NCI-H2171 (cell line): ENCODE measurements around the gene VWA3A.
"Not testable (repeated sequence)": the region's sequence is repeated elsewhere in the genome, so short reads cannot be mapped to it uniquely, and the experiment has no call there.

Source experiments
- DNase-seq: peaks from one replicate; lab custom pipeline; 2025; lab: John Stamatoyannopoulos, UW

Gene VWA3A

GRCh38 chr16:22132801-22133200 is 40.5 kb downstream of the VWA3A start:
- no peak for DNase-seq

- DNase-seq = no peak
Observed at GRCh38 chr16:22138482-22138881, 46.1 kb downstream of the VWA3A start.

DNA sequence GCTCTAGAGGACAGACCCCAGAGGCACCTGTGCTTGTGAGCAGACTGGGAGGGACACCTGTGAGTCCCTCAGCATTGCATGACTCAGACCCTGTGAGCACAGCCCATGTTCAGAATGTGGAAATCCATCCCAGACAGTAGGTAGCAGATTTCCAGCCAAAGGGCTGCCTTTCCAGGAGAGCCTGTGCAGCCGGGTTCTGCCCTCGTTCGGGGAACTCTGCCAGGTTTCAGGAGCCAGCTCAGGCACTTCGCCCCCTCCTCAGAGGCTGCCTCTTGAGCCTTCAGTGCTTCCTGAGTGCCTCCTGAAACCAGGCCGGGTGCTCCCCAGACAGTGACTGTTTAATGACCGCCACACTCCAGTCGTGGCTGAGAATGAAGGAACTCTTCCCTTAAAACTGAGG is 46.7 kb downstream of the VWA3A start:
- no peak for DNase-seq

GRCh38 chr16:22139732-22140131 is 47.4 kb downstream of the VWA3A start:
- DNase-seq = no peak

- DNase-seq = no peak
Observed at GRCh38 chr16:22141767-22142166, 49.4 kb downstream of the VWA3A start.

DNA sequence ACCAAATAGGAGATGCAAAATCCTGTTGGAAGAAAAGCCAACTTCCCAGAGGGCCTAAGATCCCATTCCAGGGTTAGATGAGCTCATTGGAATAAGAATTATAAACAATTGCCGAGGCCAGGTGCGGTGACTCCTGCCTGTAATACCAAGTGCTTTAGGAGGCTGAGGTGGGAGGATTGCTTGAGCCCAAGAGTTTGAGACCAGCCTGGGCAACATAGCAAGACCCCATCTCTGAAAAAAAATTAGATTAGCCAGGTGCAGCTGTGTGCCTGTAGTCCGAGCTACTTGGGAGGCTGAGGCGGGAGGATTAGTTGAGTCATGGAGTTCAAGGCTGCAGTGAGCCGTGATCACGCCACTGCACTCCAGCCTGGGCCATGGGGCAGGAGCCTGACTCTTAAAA is 52.2 kb downstream of the VWA3A start:
- no peak for DNase-seq

DNA sequence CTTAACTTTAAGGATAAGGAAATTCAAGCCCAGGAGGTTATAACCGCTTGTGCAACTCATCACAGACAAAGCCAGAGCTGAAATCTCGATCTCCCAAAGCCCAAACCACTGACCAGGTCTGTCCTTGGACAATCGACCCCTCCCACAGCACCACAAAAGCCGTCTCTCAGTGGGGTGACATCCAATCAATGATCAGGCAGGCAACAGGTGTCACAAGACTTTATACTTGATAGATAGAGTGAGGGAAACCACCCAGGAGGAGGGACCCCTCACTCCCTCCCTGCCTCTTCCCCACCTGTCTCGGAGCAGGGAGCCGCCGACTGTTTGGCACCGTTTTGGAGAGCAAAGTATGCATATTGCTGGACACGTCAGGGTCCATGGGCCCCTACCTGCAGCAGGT is 55.5 kb downstream of the VWA3A start:
- no peak for DNase-seq

GRCh38 chr16:22151246-22151998 is 59.1 kb downstream of the VWA3A start:
- DNase-seq = no peak

DNA sequence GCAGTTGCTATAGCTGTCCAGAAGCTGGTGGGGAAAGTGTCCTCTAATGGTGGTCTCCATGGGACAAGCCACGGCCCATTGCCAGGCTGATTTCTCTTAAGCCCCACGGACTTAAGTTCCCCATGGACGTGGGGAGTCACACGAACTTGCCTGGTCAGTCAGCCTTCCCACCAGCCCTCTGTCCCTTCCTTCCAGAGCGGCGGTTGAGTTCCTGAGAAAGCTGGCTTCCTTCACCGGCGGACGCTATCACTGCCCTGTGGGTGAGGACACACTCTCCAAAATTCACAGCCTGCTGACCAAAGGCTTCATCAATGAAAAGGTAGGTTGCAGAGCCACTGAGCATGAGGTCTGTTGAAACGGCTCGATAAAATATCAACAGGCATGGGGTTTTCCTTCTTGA is 60.0 kb downstream of the VWA3A start:
- no peak for DNase-seq

- DNase-seq = not testable (repeated sequence)
Observed at GRCh38 chr16:22153078-22153477, 60.7 kb downstream of the VWA3A start.

DNA sequence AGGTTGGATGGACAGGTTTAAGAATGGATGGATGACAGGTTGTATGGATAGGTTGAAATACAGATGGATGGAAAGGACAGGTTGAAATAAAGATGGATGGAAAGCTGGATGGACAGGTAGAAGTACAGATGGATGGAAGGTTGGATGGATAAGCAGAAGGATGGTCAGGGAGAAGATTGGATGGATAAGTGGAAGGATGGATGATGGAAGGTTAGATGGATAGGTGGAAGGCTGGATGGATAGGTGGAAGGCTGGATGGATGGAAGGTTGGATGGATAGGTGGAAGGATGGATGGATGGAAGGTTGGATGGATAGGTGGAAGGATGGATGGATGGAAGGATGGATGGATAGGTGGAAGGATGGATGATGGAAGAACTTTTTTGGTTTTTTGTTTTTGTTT is 69.1 kb downstream of the VWA3A start:
- no peak for DNase-seq

DNA sequence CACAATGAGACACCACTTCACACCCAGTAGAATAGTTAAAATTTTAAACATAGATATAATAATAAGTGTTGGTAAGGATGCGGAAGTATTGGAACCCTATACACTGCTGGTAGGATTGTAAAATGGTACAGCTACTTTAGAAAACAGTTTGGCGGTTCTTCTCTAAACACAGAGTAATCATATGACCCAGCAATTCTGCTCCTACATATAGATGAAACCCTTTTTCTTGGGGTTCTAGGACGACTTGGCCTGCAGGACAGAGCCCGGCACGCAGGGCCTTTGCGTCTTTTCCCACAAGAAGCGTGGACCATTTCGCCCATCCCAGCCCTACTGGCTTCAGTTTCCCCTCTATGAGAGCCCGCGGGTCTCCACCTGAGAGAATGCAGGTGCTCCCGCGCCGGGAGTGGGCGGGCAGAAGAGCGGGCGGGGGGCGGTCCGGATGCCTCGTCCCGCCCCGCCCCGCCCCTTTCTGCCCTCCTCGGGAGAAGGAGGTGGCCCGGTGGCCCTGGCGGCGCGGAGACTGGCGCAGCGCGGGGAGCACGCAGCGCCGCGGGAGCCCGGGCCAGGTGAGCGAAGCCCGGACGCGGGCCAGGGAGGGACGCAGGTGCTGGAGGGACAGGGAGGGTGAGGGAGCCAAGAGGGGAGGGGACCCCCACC is 69.8 kb downstream of the VWA3A start, which contains the start of gene SDR42E2:
SDR42E2 (plus strand) TSS at position 508 of the 657 bp plus-strand sequence. CDS start 3,077 bp downstream, outside the sequence.
- DNase-seq = peak; percentile 33

DNA sequence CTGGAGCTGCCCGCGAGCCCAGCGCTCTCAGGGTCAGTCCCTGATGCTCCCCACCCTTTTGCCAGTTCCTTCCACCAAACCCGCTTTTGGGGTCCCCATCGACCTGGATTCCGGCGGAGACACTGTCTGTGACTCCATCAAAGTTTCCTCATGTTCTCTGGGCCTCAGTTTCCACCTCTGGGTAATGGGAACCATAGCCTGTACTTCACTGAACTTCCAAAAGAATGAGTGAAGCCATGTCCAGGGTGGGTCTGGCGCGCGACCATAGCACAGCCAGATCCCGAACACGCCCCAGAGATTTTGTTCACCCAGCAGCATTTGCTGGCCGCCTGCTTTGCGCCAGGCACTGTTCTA is 70.3 kb downstream of the VWA3A start:
- DNase-seq = no peak

GRCh38 chr16:22163806-22164205 is 71.5 kb downstream of the VWA3A start:
- no peak for DNase-seq

DNA sequence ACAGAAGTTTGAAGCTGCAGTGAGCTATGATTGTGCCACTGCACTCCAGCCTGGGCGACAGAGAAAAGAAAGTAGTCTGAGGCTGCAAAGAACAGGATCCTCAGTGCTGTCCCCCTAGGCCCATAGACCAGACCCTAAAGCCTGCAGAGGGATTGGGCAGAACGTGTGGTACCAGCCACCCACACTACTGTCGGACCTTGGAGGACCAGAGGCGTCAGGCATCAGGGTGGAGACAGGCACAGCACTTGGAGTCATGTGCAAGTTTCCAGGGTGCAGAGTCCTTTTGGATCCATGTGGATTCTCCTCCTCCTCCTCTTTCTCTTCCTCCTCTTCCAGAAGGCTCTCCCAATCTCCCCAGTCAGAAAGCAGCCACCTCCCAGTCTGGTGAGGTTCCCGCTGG is 72.1 kb downstream of the VWA3A start:
- DNase-seq = no peak

DNA sequence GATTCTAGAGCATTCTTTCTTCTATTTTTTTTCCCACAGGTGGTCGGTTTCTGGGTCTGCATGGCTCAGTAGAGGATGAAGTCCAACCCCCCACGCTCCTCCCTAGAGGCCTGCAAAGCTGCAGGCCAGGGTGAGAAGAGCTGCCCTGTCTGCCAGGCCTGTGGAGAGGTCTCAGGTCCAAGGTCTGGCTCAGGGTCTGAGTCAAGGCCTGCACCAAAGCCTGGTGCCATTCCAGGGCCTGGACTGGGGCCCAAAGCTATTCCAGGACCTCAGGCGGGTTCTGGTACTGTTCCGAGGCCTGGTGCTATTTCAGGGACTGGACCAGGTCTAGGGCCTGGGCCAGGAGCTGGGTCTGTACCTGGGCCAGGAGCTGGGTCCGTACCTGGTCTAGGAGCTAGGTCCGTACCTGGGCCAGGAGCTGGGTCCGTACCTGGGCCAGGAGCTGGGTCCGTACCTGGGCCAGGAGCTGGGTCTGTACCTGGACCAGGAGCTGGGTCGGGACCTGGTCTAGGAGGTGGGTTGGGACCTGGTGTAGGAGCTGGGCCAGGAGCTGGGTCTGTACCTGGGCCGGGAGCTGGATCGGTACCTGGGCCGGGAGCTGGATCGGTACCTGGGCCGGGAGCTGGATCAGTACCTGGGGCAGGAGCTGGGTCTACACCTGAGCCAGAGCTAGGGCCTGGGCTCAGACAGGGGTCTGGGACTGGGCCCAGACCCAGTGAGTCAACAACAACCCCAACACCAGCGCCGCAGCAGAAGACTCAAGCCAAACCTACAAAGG is 73.4 kb downstream of the VWA3A start:
- no peak for DNase-seq

DNA sequence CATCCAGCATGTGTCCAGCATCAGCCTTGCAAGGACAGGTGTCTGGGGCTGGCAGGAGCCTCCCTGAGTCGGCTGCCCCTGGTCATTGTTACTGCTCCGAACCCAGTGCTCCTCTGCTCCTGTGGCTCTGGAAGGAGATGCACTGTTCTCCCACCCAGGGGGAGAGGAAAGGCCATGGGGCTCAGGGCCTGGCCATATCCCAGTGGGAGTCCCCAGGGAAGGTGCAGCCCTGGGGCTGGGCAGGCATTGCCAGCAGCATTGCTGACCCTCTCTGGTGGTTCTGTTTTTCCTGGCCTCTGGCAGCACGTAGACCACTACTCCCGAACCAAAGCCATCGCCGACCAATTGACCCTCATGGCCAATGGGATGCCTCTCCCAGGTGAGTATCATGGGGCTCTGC is 79.6 kb downstream of the VWA3A start:
- no peak for DNase-seq

DNA sequence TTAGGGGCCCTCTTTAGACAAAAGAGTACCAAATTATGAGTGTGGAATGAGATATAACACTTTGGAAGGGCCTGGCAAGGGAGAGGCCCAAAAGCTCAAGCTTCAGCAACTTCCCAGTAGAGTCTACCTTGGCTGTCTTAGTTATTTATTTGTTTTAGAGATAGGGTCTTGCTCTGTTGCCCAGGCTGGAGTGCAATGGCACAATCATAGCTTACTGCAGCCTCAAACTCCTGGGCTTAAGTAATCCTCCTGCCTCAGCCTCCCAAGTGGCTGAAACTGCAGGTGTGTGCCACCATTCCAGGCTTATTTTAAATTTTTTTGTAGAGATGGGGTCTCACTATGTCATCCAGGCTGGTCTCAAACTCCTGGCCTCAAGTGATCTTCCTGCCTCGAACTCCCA is 80.3 kb downstream of the VWA3A start:
- DNase-seq = not testable (repeated sequence)

GRCh38 chr16:22174642-22175041 is 82.3 kb downstream of the VWA3A start:
- no peak for DNase-seq

DNA sequence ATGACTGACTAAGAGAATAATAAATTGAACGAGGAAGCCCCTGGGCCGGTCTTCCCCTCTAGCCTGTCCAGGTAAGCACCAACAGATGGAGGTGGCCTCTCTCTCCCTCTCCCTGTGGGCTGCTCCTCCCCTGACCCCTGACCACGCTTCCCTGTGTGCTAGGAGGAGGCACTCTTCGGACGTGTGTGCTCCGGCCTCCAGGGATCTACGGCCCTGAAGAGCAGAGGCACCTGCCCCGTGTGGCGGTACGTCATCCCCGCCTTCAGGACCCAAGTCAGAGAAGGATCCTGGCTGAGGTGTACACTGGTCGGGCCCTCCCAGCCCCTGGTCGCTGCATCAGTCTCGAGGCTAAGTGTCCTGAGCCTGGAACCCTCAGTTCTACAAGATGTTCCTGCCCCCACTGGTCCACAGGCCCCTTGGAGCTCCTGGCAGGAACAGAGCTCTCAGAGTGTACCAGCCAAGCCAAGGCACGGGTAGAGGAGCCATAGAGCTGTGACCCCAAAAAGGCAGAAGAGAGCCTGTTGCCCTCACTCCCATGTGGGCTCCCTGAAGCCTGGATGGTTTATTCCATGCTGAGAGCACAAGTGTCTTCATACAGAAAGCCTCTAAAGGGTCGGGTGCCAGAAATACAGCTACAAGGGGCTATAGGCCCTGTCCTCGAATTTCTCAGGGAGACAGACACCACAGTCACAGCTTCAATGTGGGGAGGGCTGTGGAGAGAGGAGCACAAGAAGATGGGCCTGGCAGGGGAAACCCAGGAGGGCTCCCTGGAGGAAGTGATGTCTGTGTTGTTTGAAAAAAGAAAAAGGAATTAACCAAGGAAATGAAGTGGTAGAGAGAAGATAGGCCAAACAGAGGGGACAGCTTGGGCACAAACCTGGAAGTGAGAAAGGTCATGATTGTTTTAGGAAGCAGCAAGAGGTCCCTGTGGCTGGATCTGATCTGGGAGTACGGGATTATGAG is 85.9 kb downstream of the VWA3A start:
- no peak for DNase-seq

DNA sequence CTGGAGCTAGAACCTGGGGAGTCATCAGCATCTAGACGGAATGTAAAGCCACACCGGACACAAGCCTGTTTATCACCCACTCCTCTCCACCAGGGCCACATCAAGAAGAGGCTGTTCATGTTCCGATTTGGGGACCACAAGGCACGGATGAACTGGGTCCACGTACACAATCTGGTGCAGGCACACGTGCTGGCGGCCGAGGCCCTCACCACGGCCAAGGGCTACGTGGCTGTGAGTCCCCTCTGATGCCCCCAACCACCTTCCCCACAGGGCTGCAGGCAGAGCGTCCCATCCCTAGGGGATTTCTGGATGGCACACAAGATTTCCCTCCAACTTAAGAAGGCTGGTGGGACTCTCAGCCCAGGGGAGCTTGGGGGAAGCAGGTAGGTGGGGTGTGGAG is 89.1 kb downstream of the VWA3A start:
- no peak for DNase-seq

DNA sequence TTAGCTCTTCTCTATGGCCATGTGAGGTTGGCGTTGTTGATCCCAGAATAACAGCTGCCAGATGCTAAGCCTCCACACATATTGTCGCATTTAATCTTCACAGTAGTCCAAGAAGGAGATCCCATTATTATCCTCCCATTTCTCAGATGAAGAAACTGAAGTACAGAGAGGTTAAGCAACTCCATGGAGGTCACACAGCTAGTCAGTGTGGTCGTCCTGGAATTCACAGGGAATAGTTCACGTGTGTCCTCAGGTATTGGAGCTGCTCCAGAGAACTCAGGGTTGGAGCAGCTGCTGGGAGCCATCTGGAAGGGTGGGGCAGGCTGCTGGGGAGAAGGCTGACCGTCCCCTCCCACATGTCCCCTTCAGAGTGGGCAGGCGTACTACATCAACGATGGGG is 89.5 kb downstream of the VWA3A start:
- no peak for DNase-seq
